ENCODE measurements around the gene BPNT1.
"Not testable (repeated sequence)": the region's sequence is repeated elsewhere in the genome, so short reads cannot be mapped to it uniquely, and the experiment has no call there.

Gene BPNT1, protein sequence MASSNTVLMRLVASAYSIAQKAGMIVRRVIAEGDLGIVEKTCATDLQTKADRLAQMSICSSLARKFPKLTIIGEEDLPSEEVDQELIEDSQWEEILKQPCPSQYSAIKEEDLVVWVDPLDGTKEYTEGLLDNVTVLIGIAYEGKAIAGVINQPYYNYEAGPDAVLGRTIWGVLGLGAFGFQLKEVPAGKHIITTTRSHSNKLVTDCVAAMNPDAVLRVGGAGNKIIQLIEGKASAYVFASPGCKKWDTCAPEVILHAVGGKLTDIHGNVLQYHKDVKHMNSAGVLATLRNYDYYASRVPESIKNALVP

DNA sequence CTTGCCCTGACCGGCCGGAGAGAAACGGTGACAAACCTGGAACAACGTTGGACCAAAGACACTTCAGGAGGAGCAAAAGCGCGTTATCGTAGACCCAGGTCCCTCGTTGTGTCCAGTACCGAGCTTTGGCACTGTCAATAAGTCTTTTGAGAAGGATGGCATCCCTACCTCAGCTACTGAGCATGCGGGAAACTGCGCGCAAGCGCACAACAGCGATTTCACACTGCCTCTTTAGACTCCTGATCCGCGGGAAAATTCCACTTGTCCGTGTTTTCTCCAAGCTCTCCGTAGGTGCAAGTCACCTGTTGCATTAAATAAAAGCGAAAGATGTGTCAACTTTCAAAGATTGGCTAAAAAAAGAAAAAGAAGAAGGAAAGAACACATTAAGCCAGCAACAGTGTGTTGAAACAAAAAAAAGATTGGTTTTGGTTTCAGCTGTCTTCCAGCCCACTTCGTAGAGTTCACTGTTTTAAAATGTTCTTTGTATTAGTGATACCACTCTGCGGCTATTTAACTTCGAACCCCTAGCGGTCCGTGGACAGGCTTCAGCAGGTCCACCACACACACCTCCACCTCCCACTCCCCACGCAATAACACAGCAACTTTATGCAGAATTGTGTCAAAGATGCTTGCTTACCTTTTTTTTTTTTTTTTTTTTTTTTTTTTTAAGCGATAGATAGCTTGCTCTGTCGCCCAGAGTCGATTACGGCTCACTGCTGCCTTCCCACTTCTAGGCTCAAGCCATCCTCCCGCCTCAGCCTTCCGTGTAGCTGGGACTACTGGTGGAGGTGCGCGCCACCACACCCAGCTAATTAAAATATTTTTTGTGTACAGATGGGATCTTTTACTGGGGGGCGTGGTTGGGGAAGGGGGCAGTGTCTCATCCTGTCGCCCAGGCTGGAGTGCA lies at the start of gene BPNT1:
TSS of gene BPNT1 (minus strand) at position 139 of the 907 bp plus-strand sequence. CDS start 9,942 bp downstream, outside the sequence.
- Mint-ChIP-seq H3K9me3 (no peaks in the 10 kb centered on the region), H3K4me1 (ENCODE audit: low read depth) (peaks cover 10% of the 10 kb centered on the region), H3K4me3 (peak within 1 kb of the TSS; percentile 92), H3K27ac (peak within 1 kb of the TSS; percentile 89), H3K36me3 (ENCODE audit: low read depth) (peaks cover 4% of the 10 kb centered on the region), H3K27me3 (ENCODE audit: low read depth) (peaks cover 2% of the 10 kb centered on the region)
- peak; percentile 95 for DNase-seq (ENCODE audit: low spot score)

DNA sequence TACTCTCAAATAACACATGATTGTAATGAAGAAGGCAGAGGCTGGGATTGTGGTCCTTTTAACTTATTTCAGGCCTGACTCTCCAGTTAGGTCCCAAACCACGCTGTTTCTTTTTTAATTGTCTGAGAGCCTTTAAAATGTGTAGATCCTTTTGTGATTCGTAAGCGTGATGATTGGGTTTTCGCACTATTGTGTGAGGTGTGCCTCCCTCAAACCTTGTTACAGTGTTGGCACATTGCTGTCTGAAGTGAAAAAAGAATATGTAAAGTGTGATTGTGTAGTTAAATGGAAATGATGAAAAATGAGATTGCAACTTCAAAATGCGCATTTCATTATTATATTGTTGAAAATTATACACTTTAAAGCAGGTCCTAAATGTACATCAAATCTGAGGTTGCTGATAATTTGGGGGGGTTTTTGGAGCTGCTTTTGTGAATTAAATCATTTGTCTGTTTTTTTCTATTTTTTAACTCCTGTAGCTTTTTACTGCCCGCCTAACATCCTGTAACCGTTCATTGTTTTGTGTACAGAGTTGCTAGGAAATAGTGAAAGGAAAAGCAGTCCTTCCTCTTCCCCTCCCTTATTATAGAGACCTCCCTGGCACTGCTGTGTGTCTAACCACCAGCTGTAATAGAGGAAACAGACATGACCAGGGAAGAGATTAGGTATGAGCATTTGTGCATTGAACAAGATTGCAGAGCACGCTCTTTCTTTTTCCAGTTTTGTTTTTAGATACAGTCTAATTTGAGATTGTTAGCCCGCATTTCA lies 47.6 kb upstream of the BPNT1 start:
- Mint-ChIP-seq H3K9me3 (no peaks in the 10 kb centered on the region), H3K27ac (peak overlapping the region; percentile 82), H3K4me1 (ENCODE audit: low read depth) (peaks cover 12% of the 10 kb centered on the region), H3K27me3 (ENCODE audit: low read depth) (no peaks in the 10 kb centered on the region), H3K4me3 (peak overlapping the region; percentile 2), H3K36me3 (ENCODE audit: low read depth) (peaks cover 54% of the 10 kb centered on the region)
- DNase-seq (ENCODE audit: low spot score): no peak

DNA sequence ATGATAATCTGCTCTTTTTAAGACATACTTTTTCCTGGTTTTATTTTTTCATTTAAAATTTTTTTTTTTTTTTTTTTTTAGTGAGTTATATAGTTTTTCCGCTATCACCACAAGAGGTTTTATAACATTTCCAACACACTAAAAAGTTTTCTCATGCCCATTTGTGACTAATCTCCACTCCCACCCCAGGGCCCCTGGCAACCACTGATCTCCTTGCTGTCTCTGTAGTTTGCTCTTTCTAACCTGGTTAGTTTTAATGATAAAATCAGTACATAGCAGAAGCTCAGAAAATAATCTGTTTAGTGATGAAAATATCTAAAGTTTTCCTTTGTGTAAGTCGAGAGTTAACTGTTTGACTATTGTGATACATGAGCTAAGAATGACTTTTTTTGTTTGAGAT lies 46.2 kb upstream of the BPNT1 start:
- Mint-ChIP-seq H3K27ac (peak overlapping the region; percentile 39), H3K36me3 (ENCODE audit: low read depth) (peaks cover 50% of the 10 kb centered on the region), H3K9me3 (no peaks in the 10 kb centered on the region), H3K4me1 (ENCODE audit: low read depth) (peaks cover 12% of the 10 kb centered on the region), H3K4me3 (no peak overlapping the region), H3K27me3 (ENCODE audit: low read depth) (no peaks in the 10 kb centered on the region)
- DNase-seq (ENCODE audit: low spot score): no peak

DNA sequence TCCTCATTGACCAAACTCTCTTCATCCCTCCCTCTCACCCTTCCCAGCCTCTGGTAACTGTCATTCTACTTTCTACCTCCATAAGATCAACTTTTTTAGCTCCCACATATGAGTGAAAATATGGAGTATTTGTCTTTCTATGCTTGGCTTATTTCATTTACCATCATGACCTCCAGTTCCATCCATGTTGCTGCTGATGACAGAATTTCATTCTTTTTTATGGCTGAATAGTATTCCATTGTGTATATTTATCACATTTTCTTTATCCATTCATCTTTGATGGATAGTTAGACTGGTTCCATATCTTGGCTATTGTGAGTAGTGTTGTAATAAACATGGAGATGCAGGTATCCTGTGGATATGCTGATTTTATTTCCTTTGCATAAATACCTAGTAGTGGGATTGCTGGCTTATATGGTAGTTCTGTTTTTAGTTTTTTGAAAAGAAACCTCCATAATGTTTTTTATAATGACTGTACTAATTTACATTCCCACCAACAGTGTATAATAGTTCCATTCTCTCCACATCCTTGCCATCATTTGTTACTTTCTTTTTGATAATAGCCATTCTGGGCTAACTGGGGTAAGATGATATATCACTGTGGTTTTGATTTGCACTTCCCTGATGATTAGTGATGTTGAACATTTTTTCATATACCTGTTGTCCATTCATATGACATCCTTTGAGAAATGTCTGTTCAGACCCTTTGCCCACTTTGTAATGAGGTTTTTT lies 40.1 kb upstream of the BPNT1 start:
- no peak for DNase-seq (ENCODE audit: low spot score)
- no peaks in the 10 kb centered on the region for H3K27me3 Mint-ChIP-seq (ENCODE audit: low read depth)
- H3K4me1 Mint-ChIP-seq (ENCODE audit: low read depth): peaks cover 3% of the 10 kb centered on the region
- no peak overlapping the region for H3K27ac Mint-ChIP-seq
- peaks cover 8% of the 10 kb centered on the region for H3K9me3 Mint-ChIP-seq
- H3K36me3 Mint-ChIP-seq (ENCODE audit: low read depth): peaks cover 43% of the 10 kb centered on the region
- no peak overlapping the region for H3K4me3 Mint-ChIP-seq

DNA sequence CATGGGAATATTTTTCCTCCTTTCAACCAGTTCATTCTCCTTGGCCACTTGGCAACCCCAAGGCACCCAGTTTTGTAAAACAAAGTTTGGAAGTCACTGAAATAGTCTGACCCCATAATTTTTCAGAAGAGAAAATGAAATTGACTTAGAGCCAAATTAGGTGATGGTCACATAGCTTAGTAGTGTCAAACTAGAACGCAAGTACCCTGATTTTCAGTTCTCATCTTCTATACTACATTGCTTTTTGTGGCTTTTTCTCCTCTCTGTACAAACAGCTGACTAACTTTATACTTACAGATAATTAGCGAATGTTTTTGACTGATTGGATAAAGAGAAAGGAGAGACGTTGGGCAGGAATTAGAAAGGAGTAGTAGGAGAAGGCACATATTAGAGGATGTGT lies 37.5 kb upstream of the BPNT1 start:
- Mint-ChIP-seq H3K27ac (no peak overlapping the region), H3K36me3 (ENCODE audit: low read depth) (peaks cover 33% of the 10 kb centered on the region), H3K9me3 (peaks cover 8% of the 10 kb centered on the region), H3K27me3 (ENCODE audit: low read depth) (no peaks in the 10 kb centered on the region), H3K4me3 (no peak overlapping the region), H3K4me1 (ENCODE audit: low read depth) (peaks cover 11% of the 10 kb centered on the region)
- no peak for DNase-seq (ENCODE audit: low spot score)

DNA sequence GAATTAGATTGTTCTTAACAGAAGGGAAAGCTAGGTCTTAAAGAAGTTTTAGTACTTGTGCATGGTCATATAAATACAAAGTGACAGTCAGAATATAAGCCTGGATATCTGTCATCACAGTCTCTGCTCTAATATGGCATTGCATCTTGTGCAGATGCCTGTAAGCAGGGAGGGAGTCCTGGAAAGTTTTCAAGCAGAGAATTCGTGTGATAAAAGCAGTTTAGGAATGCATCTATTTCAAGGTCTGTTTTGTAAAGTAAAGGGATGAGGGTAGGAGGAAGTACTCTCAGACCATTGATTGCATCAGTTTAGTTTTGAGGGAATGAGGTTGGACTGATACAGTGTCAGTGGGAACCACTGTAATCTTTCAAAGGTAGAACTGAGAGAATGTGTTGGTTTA lies 35.0 kb upstream of the BPNT1 start:
- H3K27ac Mint-ChIP-seq: no peak overlapping the region

DNA sequence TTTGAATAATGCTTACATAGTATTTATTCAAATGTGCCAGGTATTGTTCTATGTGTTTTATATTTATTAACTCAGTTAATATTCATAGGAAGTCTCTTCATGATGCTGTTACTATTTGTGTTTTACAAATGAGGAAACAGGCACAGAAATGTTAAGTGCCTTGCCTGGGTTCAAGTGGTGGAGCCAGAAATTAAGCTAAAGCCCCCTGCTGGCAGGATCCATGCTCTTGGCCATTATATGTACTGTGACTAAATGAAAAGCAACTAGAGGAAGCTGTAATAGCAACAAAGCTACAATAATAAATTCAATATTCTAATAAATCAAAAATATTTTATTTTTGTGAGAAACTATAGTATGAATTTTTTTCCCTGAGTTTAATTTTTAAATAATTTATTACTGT lies 34.3 kb upstream of the BPNT1 start:
- Mint-ChIP-seq H3K9me3 (no peaks in the 10 kb centered on the region), H3K4me3 (no peak overlapping the region), H3K4me1 (ENCODE audit: low read depth) (peaks cover 10% of the 10 kb centered on the region), H3K27ac (no peak overlapping the region), H3K36me3 (ENCODE audit: low read depth) (peaks cover 23% of the 10 kb centered on the region), H3K27me3 (ENCODE audit: low read depth) (no peaks in the 10 kb centered on the region)
- DNase-seq (ENCODE audit: low spot score): no peak

More for the DNA sequence above, 35.0 kb upstream of the BPNT1 start:
- Mint-ChIP-seq H3K9me3 (peaks cover 4% of the 10 kb centered on the region), H3K36me3 (ENCODE audit: low read depth) (peaks cover 24% of the 10 kb centered on the region), H3K27me3 (ENCODE audit: low read depth) (no peaks in the 10 kb centered on the region), H3K4me3 (no peak overlapping the region), H3K4me1 (ENCODE audit: low read depth) (peaks cover 10% of the 10 kb centered on the region)
- DNase-seq (ENCODE audit: low spot score): no peak

DNA sequence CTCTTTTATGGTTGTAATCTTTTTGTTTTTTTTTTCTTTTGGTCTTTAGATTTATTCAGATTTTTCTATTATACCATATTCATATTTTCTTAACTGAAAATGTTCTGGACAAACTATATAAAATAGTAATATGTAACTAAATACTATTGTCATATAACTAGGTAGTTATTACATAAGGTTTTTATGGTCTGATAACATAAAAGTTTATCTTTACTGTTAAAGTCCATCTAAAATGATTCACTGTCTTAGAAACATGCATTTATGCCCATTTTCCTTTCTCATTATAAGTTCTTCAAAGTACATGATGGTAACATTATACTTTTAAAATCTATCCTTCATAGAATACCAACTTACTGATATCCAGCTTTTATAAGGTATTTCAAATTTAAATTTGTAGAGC lies 33.5 kb upstream of the BPNT1 start:
- Mint-ChIP-seq H3K27me3 (ENCODE audit: low read depth) (no peaks in the 10 kb centered on the region), H3K4me1 (ENCODE audit: low read depth) (peaks cover 11% of the 10 kb centered on the region), H3K36me3 (ENCODE audit: low read depth) (peaks cover 21% of the 10 kb centered on the region), H3K27ac (no peak overlapping the region), H3K4me3 (no peak overlapping the region), H3K9me3 (no peaks in the 10 kb centered on the region)
- no peak for DNase-seq (ENCODE audit: low spot score)

DNA sequence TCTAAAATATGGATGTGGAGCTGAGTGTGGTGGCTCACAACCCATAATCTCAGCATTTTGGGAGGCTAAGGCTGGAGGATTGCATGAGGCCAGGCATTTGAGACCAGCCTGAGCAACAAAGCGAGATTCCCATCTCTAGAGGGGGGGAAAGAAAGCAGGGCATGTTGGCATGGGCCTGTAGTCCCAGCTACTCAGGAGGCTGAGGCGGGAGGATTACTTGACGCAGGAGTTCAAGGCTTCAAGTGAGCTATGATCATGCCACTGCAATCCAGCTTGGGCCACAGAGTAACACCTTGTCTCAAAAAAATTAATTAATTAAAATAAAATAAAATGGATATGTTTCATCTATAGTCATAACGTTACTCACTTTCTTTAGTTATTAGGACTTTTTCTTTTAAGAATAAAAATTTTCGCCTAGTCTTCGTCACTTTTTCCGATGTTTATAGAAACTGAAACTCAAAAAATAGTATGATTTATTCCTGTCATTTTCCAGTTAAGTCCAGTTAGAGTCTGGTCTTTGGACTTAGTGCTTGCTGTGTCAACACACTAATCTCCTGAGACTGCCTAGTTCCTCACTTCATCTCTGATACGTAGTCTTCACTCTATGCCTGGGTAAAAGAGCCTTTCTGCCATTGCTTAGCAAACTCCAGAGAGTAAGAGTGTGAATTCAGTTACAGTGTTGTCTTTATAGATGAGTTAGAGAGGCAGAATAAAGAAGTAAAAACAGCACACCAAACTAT lies 32.4 kb upstream of the BPNT1 start:
- Mint-ChIP-seq H3K27me3 (ENCODE audit: low read depth) (no peaks in the 10 kb centered on the region), H3K4me1 (ENCODE audit: low read depth) (peaks cover 11% of the 10 kb centered on the region), H3K36me3 (ENCODE audit: low read depth) (peaks cover 19% of the 10 kb centered on the region), H3K4me3 (no peak overlapping the region), H3K9me3 (no peaks in the 10 kb centered on the region), H3K27ac (peak overlapping the region; percentile 8)
- no peak for DNase-seq (ENCODE audit: low spot score)

DNA sequence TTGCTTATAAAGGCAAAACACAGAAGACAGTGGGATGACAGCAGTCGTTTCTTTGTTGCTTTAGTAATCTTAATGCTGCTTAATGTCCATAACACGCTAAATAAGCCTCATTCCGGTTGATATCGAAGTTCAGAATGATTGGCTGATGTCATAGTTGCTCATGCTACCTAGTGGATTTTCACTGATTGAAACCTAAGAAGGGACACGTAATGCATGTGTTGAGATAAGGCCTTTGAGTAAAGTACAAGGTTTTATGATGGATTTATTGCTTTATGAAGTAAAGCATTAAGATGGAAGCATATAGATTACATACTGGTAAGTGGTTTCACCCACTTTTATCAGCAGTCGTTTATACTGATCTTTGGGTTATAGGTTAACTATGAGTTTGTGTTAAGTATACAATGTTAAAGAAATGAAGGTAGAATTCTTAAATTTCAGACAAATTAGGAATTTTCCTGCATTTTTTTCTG lies 29.5 kb upstream of the BPNT1 start:
- Mint-ChIP-seq H3K9me3 (no peaks in the 10 kb centered on the region), H3K4me3 (no peak overlapping the region), H3K4me1 (ENCODE audit: low read depth) (peaks cover 6% of the 10 kb centered on the region), H3K27ac (no peak overlapping the region), H3K27me3 (ENCODE audit: low read depth) (no peaks in the 10 kb centered on the region), H3K36me3 (ENCODE audit: low read depth) (peaks cover 25% of the 10 kb centered on the region)
- no peak for DNase-seq (ENCODE audit: low spot score)

DNA sequence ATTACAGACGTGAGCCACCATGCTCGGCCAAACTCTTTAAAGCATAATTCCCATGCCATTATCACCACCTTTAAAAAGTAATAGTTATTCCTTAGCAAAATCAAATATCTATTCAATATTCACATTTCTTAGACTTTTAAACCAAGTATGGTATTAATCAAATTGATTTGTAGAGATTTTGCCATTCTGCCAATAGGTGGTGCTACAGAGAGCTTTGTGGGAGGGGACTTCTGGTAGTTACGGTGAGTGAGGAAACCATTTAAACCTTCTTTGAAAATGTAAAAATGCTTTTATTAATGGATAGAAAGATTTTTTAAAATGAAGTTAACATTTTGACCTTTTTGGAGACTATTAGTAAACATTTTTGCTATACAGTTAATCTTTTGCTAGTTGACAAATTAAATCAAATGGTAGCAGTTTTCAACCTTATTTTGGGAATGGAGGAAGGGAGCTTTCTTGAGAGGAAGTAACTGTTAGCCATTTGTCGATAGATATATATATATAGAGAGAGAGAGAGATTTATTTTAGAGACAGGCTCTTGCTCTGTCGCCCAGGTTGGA lies 23.6 kb upstream of the BPNT1 start:
- peaks cover 6% of the 10 kb centered on the region for H3K4me1 Mint-ChIP-seq (ENCODE audit: low read depth)
- peaks cover 36% of the 10 kb centered on the region for H3K36me3 Mint-ChIP-seq (ENCODE audit: low read depth)
- no peaks in the 10 kb centered on the region for H3K27me3 Mint-ChIP-seq (ENCODE audit: low read depth)
- peak overlapping the region; percentile 26 for H3K27ac Mint-ChIP-seq
- DNase-seq (ENCODE audit: low spot score): no peak
- H3K4me3 Mint-ChIP-seq: peak overlapping the region; percentile 40
- H3K9me3 Mint-ChIP-seq: no peaks in the 10 kb centered on the region

DNA sequence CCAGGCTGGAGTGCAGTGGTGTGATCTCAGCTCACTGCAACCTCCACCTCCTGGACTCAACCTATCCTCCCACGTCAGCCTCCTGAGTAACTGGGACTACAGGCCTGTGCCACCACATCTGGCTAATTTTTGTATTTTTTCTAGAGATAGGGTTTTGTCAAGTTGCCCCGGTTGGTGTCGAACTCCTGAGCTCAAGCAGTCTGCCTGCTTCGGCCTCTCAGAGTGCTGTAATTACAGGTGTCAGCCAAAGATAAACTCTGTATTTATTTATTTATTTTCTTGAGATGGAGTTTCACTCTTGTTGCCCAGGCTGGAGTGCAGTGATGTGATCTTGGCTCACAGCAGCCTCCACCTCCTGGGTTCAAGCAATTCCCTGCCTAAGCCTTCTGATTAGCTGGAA lies 23.0 kb upstream of the BPNT1 start:
- not testable (repeated sequence) for DNase-seq (ENCODE audit: low spot score); H3K27ac Mint-ChIP-seq; H3K4me3 Mint-ChIP-seq; H3K4me1 Mint-ChIP-seq (ENCODE audit: low read depth); H3K27me3 Mint-ChIP-seq (ENCODE audit: low read depth); H3K9me3 Mint-ChIP-seq
- peaks cover 40% of the 10 kb centered on the region for H3K36me3 Mint-ChIP-seq (ENCODE audit: low read depth)

Measured in T-helper 2 cell treated with Interferon-gamma antibody and Interleukin-4, amounts not matched to agents 5 μg/mL and 100 μg/mL, for 36 hours (primary cell).